Gastroesophageal sphincter (tissue), 4 donors: ENCODE measurements around the gene RAB14. TPM values are rescaled to one million over a fixed set of nuclear protein-coding genes. Genes with fewer than 3 reads are reported as not detected.
A peak's percentile ranks its signal among the peaks of the same experiment; 100 is the strongest.

Experiments
- ATAC-seq: fragments of 150-250 bp; one replicate; pipeline ENCODE4 v1.9.1; 2016; ENCODE audit warnings: mild to moderate bottlenecking, moderate library complexity
- H3K27ac ChIP-seq, 4 donors: fragments of 200-600 bp; sonication (generic) in 3 of 4; 1 replicate in 3 of 4; 2 replicates in 1 of 4; pipeline ENCODE4 v1.5.1; 2016 to 2019
- H3K27me3 ChIP-seq: fragments of 200-600 bp; sonication (generic); one replicate; pipeline ENCODE4 v1.5.1; 2019
- H3K36me3 ChIP-seq, 2 donors: fragments of 200-600 bp; sonication (generic); one replicate each; pipeline ENCODE4 v1.5.1; 2019; ENCODE audit warnings: control low read depth in 1 of 2
- H3K4me1 ChIP-seq, 3 donors: fragments of 200-600 bp; sonication (generic); 1 replicate in 2 of 3; 2 replicates in 1 of 3; pipeline ENCODE4 v1.5.1; 2016 to 2019; ENCODE audit warnings: control low read depth in 2 of 3
- H3K4me3 ChIP-seq, 2 donors: fragments of 200-600 bp; sonication (generic); one replicate each; pipeline ENCODE4 v1.5.1; 2019; ENCODE audit warnings: mild to moderate bottlenecking in 1 of 2, moderate library complexity in 1 of 2
- H3K9me3 ChIP-seq, 3 donors: fragments of 200-600 bp; sonication (generic); one replicate each; pipeline ENCODE4 v1.5.1; 2017 to 2019; ENCODE audit warnings: control low read depth in 2 of 3
- CTCF ChIP-seq, 4 experiments: fragments of 200-600 bp in 2 of 4; fragments of 450-650 bp in 2 of 4; sonication (generic) in 1 of 4; IDR thresholded peaks; one replicate each; pipeline ENCODE4 v1.5.1; 2017 to 2019; ENCODE audit warnings: antibody characterized with exemption in 4 of 4, mild to moderate bottlenecking in 2 of 4, moderate library complexity in 2 of 4
- EP300 ChIP-seq: sonication (generic); formaldehyde crosslinking; IDR thresholded peaks from one replicate; pipeline ENCODE4 v1.6.1; 2017; ENCODE audit warnings: antibody characterized with exemption, mild to moderate bottlenecking
- POLR2A ChIP-seq, 2 donors: fragments of 450-650 bp; IDR thresholded peaks; one replicate each; pipeline ENCODE4 v1.6.1; 2017; ENCODE audit warnings: antibody characterized with exemption in 2 of 2, mild to moderate bottlenecking in 2 of 2, moderate library complexity in 1 of 2
- POLR2AphosphoS5 ChIP-seq: sonication (generic); formaldehyde crosslinking; IDR thresholded peaks from one replicate; pipeline ENCODE4 v1.6.1; 2017; ENCODE audit warnings: antibody characterized with exemption
- WGBS, 2 donors: methylation state at CpG; one replicate each; pipeline ENCODE4 v1.1.5; 2018; ENCODE audit warnings: low coverage in 1 of 2; 5-methylcytosine and 5-hydroxymethylcytosine counted together
- total RNA-seq, 4 donors: library from RNA; depleted of rRNA; stranded (reverse); fragments of >200 nt; gene quantifications; one replicate each; pipeline ENCODE4 v1.1.0, GENCODE V29; 2016

Gene RAB14
- total RNA-seq, 4 donors from 2014 or later: 29.7 to 40.2 (median 31.4) TPM

DNA sequence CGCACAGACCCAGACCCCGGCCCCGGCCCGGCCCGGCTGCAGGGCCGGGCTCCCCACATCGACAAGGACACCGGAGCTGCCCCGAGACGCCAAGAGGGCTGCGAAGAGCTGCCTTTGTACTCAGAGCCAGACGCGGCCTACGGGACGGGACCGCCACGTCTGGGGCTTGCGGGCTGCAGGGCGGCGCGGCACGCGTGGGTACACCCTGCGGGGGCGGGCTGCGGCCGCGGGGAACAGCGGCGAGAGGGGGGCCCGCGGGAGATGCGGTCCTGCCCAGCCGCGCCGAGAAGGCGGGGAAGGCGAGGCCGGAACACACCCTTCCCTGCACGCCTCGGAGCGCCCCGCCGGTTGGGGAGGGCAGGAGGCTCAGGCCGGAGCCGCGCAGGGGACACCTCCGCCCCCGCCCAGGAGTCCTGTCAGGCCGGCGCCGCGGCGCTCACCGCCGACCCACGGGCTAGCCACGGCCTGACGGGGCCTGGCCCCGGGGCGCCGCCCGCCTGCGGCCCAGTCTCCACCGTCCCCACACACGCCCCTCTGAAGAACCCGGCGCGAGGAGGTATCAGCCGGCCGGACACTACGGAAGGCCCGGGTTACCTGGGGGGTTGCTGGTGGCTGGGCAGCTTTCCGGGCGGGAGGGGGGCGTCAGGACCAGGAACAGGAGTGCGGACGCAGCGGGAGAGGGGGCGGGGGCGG, 478 bp downstream of the RAB14 start:
- H3K27ac ChIP-seq: peak overlapping the region; percentile 86 to 97 (median 94)
- ATAC-seq: peak; percentile 52
- H3K4me3 ChIP-seq: peak overlapping the region; percentile 80 to 86
- TF ChIP-seq CTCF (IDR thresholded peaks at IDR 0.05): peak in 1 of 4 experiments; percentile 5
- TF ChIP-seq POLR2A (IDR thresholded peaks at IDR 0.05): no peak
- peaks cover 22 to 50% (median 34%) of the 10 kb centered on the region in 3 donors for H3K4me1 ChIP-seq
- no peaks in the 10 kb centered on the region for H3K9me3 ChIP-seq
- no CpG with 5 or more reads among the region's 81 CpGs for WGBS, 2 donors
- H3K27me3 ChIP-seq: no peaks in the 10 kb centered on the region
- H3K36me3 ChIP-seq: no peaks in the 10 kb centered on the region

GRCh38 chr9:121200356-121200755, 1.3 kb downstream of the RAB14 start:
- no peak for ATAC-seq
- 4 to 19% methylated on average over 4 of the region's 4 CpGs for WGBS, 2 donors
- Histone ChIP-seq H3K27ac (peak overlapping the region in 3 of 4 donors; percentile 92 to 97 (median 96)), H3K4me1 (peaks cover 27 to 58% (median 36%) of the 10 kb centered on the region in 3 donors), H3K27me3 (no peaks in the 10 kb centered on the region), H3K4me3 (peak overlapping the region; percentile 80 to 86), H3K36me3 (no peaks in the 10 kb centered on the region), H3K9me3 (no peaks in the 10 kb centered on the region)
- no peak for TF ChIP-seq POLR2AphosphoS5
- TF ChIP-seq EP300: no peak
- TF ChIP-seq POLR2A (IDR thresholded peaks at IDR 0.05): no peak
- TF ChIP-seq CTCF (IDR thresholded peaks at IDR 0.05): no peak

DNA sequence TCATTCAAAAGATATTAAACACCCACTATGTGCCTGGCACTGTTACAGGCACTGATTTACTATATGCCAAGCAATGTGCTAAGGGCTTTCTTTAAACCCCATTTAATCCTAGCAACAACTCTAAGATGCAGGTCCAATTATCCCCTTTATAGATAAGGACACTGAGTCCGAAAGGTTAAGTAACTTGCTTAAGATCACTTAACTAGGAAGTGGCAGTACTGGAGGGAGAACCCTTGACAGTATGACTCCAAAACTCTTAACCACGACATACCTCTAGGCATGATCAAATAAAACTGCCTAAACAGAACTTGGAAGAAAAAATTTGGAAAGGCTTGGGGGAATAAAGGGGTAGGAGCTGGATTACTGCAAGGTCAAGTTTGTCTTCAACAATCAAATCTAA, 1.7 kb downstream of the RAB14 start:
- ATAC-seq: no peak
- Histone ChIP-seq H3K27ac (peak overlapping the region in 1 of 4 donors; percentile 96), H3K4me3 (peak overlapping the region; percentile 80 to 86), H3K9me3 (no peaks in the 10 kb centered on the region), H3K27me3 (no peaks in the 10 kb centered on the region), H3K36me3 (no peaks in the 10 kb centered on the region), H3K4me1 (peaks cover 27 to 63% (median 36%) of the 10 kb centered on the region in 3 donors)
- no peak for TF ChIP-seq POLR2AphosphoS5
- TF ChIP-seq CTCF (IDR thresholded peaks at IDR 0.05): no peak
- TF ChIP-seq EP300: no peak
- no peak for TF ChIP-seq POLR2A (IDR thresholded peaks at IDR 0.05)
- 15 to 28% methylated on average over 2 of the region's 2 CpGs for WGBS, 2 donors

DNA sequence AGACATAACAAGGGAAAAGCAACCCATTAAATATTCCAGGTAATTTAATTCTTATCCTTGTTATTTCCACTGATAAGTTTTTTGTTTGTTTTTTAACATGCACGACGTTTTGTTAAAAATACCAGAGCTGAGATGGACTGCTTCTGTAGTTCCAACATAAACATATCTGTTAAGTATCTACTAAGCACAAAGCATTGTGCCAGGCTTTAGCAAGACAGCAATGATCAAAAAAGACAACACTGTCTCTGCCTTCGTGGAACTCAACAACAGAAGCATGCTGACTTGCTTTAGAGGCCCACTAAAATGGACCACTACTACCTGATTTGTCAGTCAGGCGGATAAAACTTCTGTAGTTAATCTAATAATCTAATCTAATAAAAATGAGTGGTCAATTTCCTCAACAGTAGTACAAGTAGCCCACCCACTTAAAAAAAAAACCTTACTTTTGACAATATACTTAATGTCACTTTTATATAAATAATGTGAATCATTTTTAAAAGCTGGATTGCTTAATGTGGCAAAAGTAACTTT, 3.1 kb downstream of the RAB14 start:
- TF ChIP-seq EP300: no peak
- TF ChIP-seq POLR2A (IDR thresholded peaks at IDR 0.05): no peak
- no peak for TF ChIP-seq CTCF (IDR thresholded peaks at IDR 0.05)
- no peak for TF ChIP-seq POLR2AphosphoS5
- Histone ChIP-seq H3K4me3 (peak overlapping the region in 1 of 2 donors; percentile 0), H3K4me1 (peaks cover 27 to 76% (median 36%) of the 10 kb centered on the region in 3 donors), H3K27ac (no peak overlapping the region), H3K36me3 (no peaks in the 10 kb centered on the region), H3K9me3 (no peaks in the 10 kb centered on the region), H3K27me3 (no peaks in the 10 kb centered on the region)
- 25 to 27% methylated on average over 4 of the region's 4 CpGs for WGBS, 2 donors
- ATAC-seq: no peak

- WGBS, 2 donors: 88 to 100% methylated on average over 1 of the region's 1 CpG
- H3K4me3 ChIP-seq: no peak overlapping the region
- H3K27me3 ChIP-seq: no peaks in the 10 kb centered on the region
- H3K4me1 ChIP-seq: peaks cover 31 to 86% (median 47%) of the 10 kb centered on the region in 3 donors
- H3K27ac ChIP-seq: no peak overlapping the region
- no peaks in the 10 kb centered on the region for H3K9me3 ChIP-seq
- H3K36me3 ChIP-seq: no peaks in the 10 kb centered on the region
- no peak for TF ChIP-seq POLR2AphosphoS5
- no peak for TF ChIP-seq EP300
- TF ChIP-seq CTCF (IDR thresholded peaks at IDR 0.05): peak in 2 of 4 experiments; percentile 11 to 27
- no peak for ATAC-seq
These were observed 4.5 kb downstream of the RAB14 start for GRCh38 chr9:121197132-121197531.
